H1 (cell line): ENCODE measurements around the gene RSL24D1. TPM values are rescaled to one million over a fixed set of nuclear protein-coding genes. Genes with fewer than 3 reads are reported as not detected.

Experiments used
- CTCF ChIA-PET: fragments of 300-600 bp; sonication (Branson Sonifier 250); formaldehyde crosslinking; loops from one replicate; lab custom pipeline; 2021; ENCODE audit not compliant: partially characterized antibody; lab: Charles Lee
- POLR2A ChIA-PET: fragments of 300-600 bp; sonication (Branson Sonifier 250); formaldehyde crosslinking; loops from one replicate; lab custom pipeline; 2021; ENCODE audit warnings: inconsistent platforms; ENCODE audit not compliant: partially characterized antibody; lab: Charles Lee
- DNase-seq, 2 experiments: peaks; one replicate each; pipeline versions ENCODE4 v3.0.0 to v3.0.0-alpha.2; 2010 to 2022; ENCODE audit warnings: low spot score in 2 of 2, low read depth in 1 of 2, mixed read lengths in 1 of 2
- FAIRE-seq: peaks from 2 replicates; lab custom pipeline; 2011; peaks lifted over from hg19 to GRCh38; lab: Jason Lieb, UNC
- H2AFZ ChIP-seq: 2 replicates; pipeline ENCODE4 v1.8.1; 2012; ENCODE audit warnings: low read length, inconsistent platforms
- H2AK5ac ChIP-seq: 2 replicates; pipeline ENCODE4 v1.6.1; 2013; ENCODE audit warnings: low read depth, low read length
- H2BK120ac ChIP-seq: replicated peaks from 2 replicates; pipeline ENCODE3; 2013; ENCODE audit warnings: low read depth, low read length, inconsistent platforms
- H2BK12ac ChIP-seq: 2 replicates; pipeline ENCODE4 v1.6.1; 2013; ENCODE audit warnings: low read depth, low read length
- H2BK15ac ChIP-seq: 2 replicates; pipeline ENCODE4 v1.6.1; 2013; ENCODE audit warnings: low read length
- H2BK20ac ChIP-seq: 2 replicates; pipeline ENCODE4 v1.6.1; 2013; ENCODE audit warnings: low read length
- H2BK5ac ChIP-seq: 2 replicates; pipeline ENCODE4 v1.6.1; 2013; ENCODE audit warnings: low read depth, low read length
- H3K14ac ChIP-seq: 2 replicates; pipeline ENCODE4 v1.6.1; 2013; ENCODE audit warnings: inconsistent platforms; ENCODE audit not compliant: insufficient read length
- H3K18ac ChIP-seq: 2 replicates; pipeline ENCODE4 v1.6.1; 2013; ENCODE audit warnings: low read length; ENCODE audit errors: extremely low read depth
- H3K23ac ChIP-seq: 2 replicates; pipeline ENCODE4 v1.6.1; 2013; ENCODE audit warnings: inconsistent platforms; ENCODE audit not compliant: insufficient read length
- H3K23me2 ChIP-seq: 2 replicates; pipeline ENCODE4 v1.6.1; 2013; ENCODE audit warnings: low read depth, low read length
- H3K27ac ChIP-seq: 2 replicates; pipeline ENCODE4 v1.6.1; 2011; ENCODE audit warnings: low read depth, low read length, inconsistent platforms
- H3K27me3 ChIP-seq, 4 experiments: replicated peaks in 1 of 4; 1 replicate in 1 of 4; 2 replicates in 3 of 4; pipeline versions ENCODE4 v1.6.1 to v1.8.1; 2011 to 2013; ENCODE audit warnings: low read length in 3 of 4, mild to moderate bottlenecking in 3 of 4, inconsistent platforms in 2 of 4, mixed read lengths in 2 of 4, moderate library complexity in 1 of 4; ENCODE audit not compliant: control insufficient read depth in 3 of 4, insufficient read depth in 3 of 4; ENCODE audit errors: extremely low read depth in 1 of 4
- H3K36me3 ChIP-seq, 4 experiments: 2 replicates each; pipeline versions ENCODE4 v1.6.1 to v1.8.1; 2011 to 2013; ENCODE audit warnings: mild to moderate bottlenecking in 4 of 4, low read length in 3 of 4, moderate library complexity in 2 of 4, control low read depth in 1 of 4, inconsistent platforms in 1 of 4; ENCODE audit not compliant: insufficient read depth in 4 of 4, control insufficient read depth in 2 of 4
- H3K4ac ChIP-seq: replicated peaks from 2 replicates; pipeline ENCODE3; 2013; ENCODE audit warnings: low read length, low read depth, mixed read lengths, inconsistent platforms; ENCODE audit not compliant: insufficient read length
- H3K4me1 ChIP-seq, 4 experiments: replicated peaks in 1 of 4; 1 replicate in 1 of 4; 2 replicates in 3 of 4; pipeline versions ENCODE4 v1.6.1 to v1.8.1; 2011 to 2013; ENCODE audit warnings: low read length in 3 of 4, inconsistent platforms in 2 of 4, mixed read lengths in 1 of 4; ENCODE audit not compliant: insufficient read depth in 4 of 4, control insufficient read depth in 3 of 4
- H3K4me2 ChIP-seq, 2 experiments: 2 replicates each; pipeline versions ENCODE4 v1.6.1 to v1.8.1; 2011 to 2013; ENCODE audit warnings: low read depth in 2 of 2, low read length in 2 of 2, control low read depth in 1 of 2, inconsistent platforms in 1 of 2, mild to moderate bottlenecking in 1 of 2; ENCODE audit not compliant: insufficient read depth in 1 of 2
- H3K4me3 ChIP-seq, 4 experiments: fragments of 200-600, 300-600 bp in 1 of 4; sonication (generic), shearing (Covaris generic), sonication (Bioruptor Twin) in 1 of 4; 2 replicates each; pipeline versions ENCODE4 v1.5.1 to v1.8.1; 2011 to 2016; ENCODE audit warnings: low read length in 4 of 4, low read depth in 3 of 4, control low read depth in 2 of 4, inconsistent platforms in 2 of 4, mild to moderate bottlenecking in 2 of 4, mixed read lengths in 1 of 4, moderate library complexity in 1 of 4; ENCODE audit not compliant: insufficient read depth in 2 of 4; ENCODE audit errors: extremely low read depth in 1 of 4
- H3K56ac ChIP-seq: replicated peaks from 2 replicates; pipeline ENCODE3; 2013; ENCODE audit warnings: low read depth, mild to moderate bottlenecking, mixed read lengths, low read length, inconsistent platforms; ENCODE audit not compliant: insufficient read length
- H3K79me1 ChIP-seq: 2 replicates; pipeline ENCODE4 v1.6.1; 2013; ENCODE audit warnings: low read depth, low read length, control low read depth
- H3K79me2 ChIP-seq, 2 experiments: 2 replicates each; pipeline versions ENCODE4 v1.6.1 to v1.8.1; 2012 to 2013; ENCODE audit warnings: low read length in 2 of 2, mild to moderate bottlenecking in 2 of 2, inconsistent platforms in 1 of 2; ENCODE audit not compliant: insufficient read depth in 2 of 2, control insufficient read depth in 1 of 2
- H3K9ac ChIP-seq, 4 experiments: replicated peaks in 1 of 4; 1 replicate in 1 of 4; 2 replicates in 3 of 4; pipeline versions ENCODE4 v1.6.1 to v1.8.1; 2011 to 2013; ENCODE audit warnings: low read depth in 3 of 4, low read length in 3 of 4, control low read depth in 2 of 4, mild to moderate bottlenecking in 2 of 4, moderate library complexity in 2 of 4, inconsistent platforms in 1 of 4; ENCODE audit errors: extremely low read depth in 1 of 4
- H3K9me3 ChIP-seq, 2 experiments: 2 replicates each; pipeline versions ENCODE4 v1.6.1 to v1.8.1; 2012 to 2013; ENCODE audit warnings: mild to moderate bottlenecking in 2 of 2, moderate library complexity in 2 of 2, control low read depth in 1 of 2, inconsistent platforms in 1 of 2, low read depth in 1 of 2, low read length in 1 of 2, mixed read lengths in 1 of 2; ENCODE audit not compliant: insufficient read depth in 2 of 2
- H4K20me1 ChIP-seq, 2 experiments: replicated peaks in 1 of 2; 2 replicates each; pipeline versions ENCODE3 to v1.8.1; 2011 to 2013; ENCODE audit warnings: inconsistent platforms in 2 of 2, low read length in 2 of 2, mild to moderate bottlenecking in 1 of 2; ENCODE audit not compliant: insufficient read depth in 2 of 2, control insufficient read depth in 1 of 2
- H4K5ac ChIP-seq: 2 replicates; pipeline ENCODE4 v1.6.1; 2013; ENCODE audit warnings: low read length, low read depth, mixed read lengths, inconsistent platforms; ENCODE audit not compliant: insufficient read length
- H4K8ac ChIP-seq: 2 replicates; pipeline ENCODE4 v1.8.0; 2013; ENCODE audit warnings: mild to moderate bottlenecking, moderate library complexity, low read length, inconsistent platforms; ENCODE audit not compliant: insufficient read depth; ENCODE audit errors: extremely low read depth
- H4K91ac ChIP-seq: replicated peaks from 2 replicates; pipeline ENCODE3; 2013; ENCODE audit warnings: low read length, mixed read lengths, inconsistent platforms; ENCODE audit not compliant: insufficient read length
- CTCF ChIP-seq, 3 experiments: IDR thresholded peaks; 1 replicate in 2 of 3; 2 replicates in 1 of 3; pipeline versions ENCODE4 v1.5.1 to v1.6.1; 2011; ENCODE audit warnings: low read length in 3 of 3, mild to moderate bottlenecking in 3 of 3, inconsistent platforms in 2 of 3, low read depth in 1 of 3, moderate library complexity in 1 of 3; ENCODE audit not compliant: insufficient read depth in 1 of 3; ENCODE audit errors: control extremely low read depth in 1 of 3
- EZH2 ChIP-seq: fragments of 200-600 bp; sonication (generic); IDR thresholded peaks from 2 replicates; pipeline ENCODE4 v1.7.1; 2012; ENCODE audit warnings: low read depth, mild to moderate bottlenecking, moderate library complexity, low read length, inconsistent platforms; ENCODE audit not compliant: severe bottlenecking
- FOSL1 ChIP-seq: IDR thresholded peaks from 2 replicates; pipeline ENCODE4 v1.6.1; 2011; ENCODE audit warnings: mild to moderate bottlenecking, low read depth, low read length, moderate library complexity; ENCODE audit not compliant: insufficient read depth
- KDM5A ChIP-seq: fragments of 200-600 bp; IDR thresholded peaks from 2 replicates; pipeline ENCODE4 v1.7.1; 2012; ENCODE audit warnings: mild to moderate bottlenecking, low read length, inconsistent platforms, mixed read lengths
- RAD21 ChIP-seq, 2 experiments: IDR thresholded peaks in 1 of 2; conservative IDR thresholded peaks in 1 of 2; 2 replicates each; pipeline ENCODE4 v1.6.1; 2011; ENCODE audit warnings: low read depth in 2 of 2, low read length in 2 of 2, improper control_type of control experiment in 1 of 2, inconsistent platforms in 1 of 2, mild to moderate bottlenecking in 1 of 2, moderate library complexity in 1 of 2
- RFX5 ChIP-seq: IDR thresholded peaks from 2 replicates; pipeline ENCODE4 v1.6.1; 2011; ENCODE audit warnings: low read depth, low read length, improper control_type of control experiment, borderline replicate concordance
- SP2 ChIP-seq: IDR thresholded peaks from 2 replicates; pipeline ENCODE4 v1.6.1; 2012; ENCODE audit warnings: mild to moderate bottlenecking, low read length, inconsistent platforms
- USF2 ChIP-seq: IDR thresholded peaks from 2 replicates; pipeline ENCODE4 v1.6.1; 2011; ENCODE audit warnings: low read length, improper control_type of control experiment
- ZNF274 ChIP-seq: IDR thresholded peaks from 2 replicates; pipeline ENCODE4 v1.7.0; 2012; ENCODE audit warnings: low read length, borderline replicate concordance; ENCODE audit errors: extremely low read depth
- WGBS, 2 experiments: shearing (Covaris generic) in 1 of 2; methylation state at CpG; one replicate each; pipeline versions ENCODE4 v1.1.6 to v1.1.7; 2013 to 2015; ENCODE audit warnings: low lambda C conversion rate in 2 of 2, mixed read lengths in 2 of 2, inconsistent platforms in 1 of 2, low coverage in 1 of 2, missing lambda C conversion rate in 1 of 2; ENCODE audit not compliant: insufficient replicate concordance in 2 of 2, insufficient coverage in 1 of 2, insufficient read length in 1 of 2; ENCODE audit errors: extremely low coverage in 1 of 2, missing lambda C conversion rate in 1 of 2; 5-methylcytosine and 5-hydroxymethylcytosine counted together
- polyA plus RNA-seq, 7 experiments: library from polyadenylated mRNA; depleted of rRNA in 3 of 7; stranded (reverse) in 5 of 7; unstranded in 2 of 7; fragments of >200 nt in 5 of 7; fragments of 200-250 nt in 2 of 7; gene quantifications; 1 replicate in 5 of 7; 2 replicates in 1 of 7; 4 replicates in 1 of 7; pipeline versions ENCODE4 v1.2.1 to v1.2.3, GENCODE V29; 2011 to 2013; ENCODE audit warnings: missing spikeins in 2 of 7, mixed read lengths in 2 of 7
- total RNA-seq: library from RNA; stranded (reverse); fragmentation: NEBNext Ultra II Directional; extraction: Animal tissue kit (Norgen Biotek cat#: 25700); gene quantifications from 2 replicates; pipeline ENCODE4 v1.2.1, GENCODE V29; 2021

RSL24D1 gene
- total and polyA plus RNA-seq, 2 of the 8 experiments (the other 6 are each of a cell fraction or from before 2014, with no cell fraction given): 45.7 to 130 TPM

- DNase-seq: no peak
- Histone ChIP-seq H3K27ac (no peak overlapping the region), H3K36me3 (no peaks in the 10 kb centered on the region), H3K56ac (no peak overlapping the region), H3K4me1 (no peaks in the 10 kb centered on the region), H3K4me3 (no peak overlapping the region), H3K23me2 (no peaks in the 10 kb centered on the region), H3K14ac (no peak overlapping the region), H3K9me3 (no peaks in the 10 kb centered on the region), H4K8ac (no peak overlapping the region), H3K79me1 (no peaks in the 10 kb centered on the region), H2BK120ac (no peak overlapping the region), H2BK20ac (no peak overlapping the region), H3K79me2 (no peaks in the 10 kb centered on the region), H3K4ac (no peak overlapping the region), H4K5ac (no peak overlapping the region), H2BK5ac (no peak overlapping the region), H3K23ac (no peak overlapping the region), H2AFZ (no peak overlapping the region), H4K20me1 (no peaks in the 10 kb centered on the region), H2BK12ac (no peak overlapping the region), H4K91ac (no peak overlapping the region), H2BK15ac (no peak overlapping the region), H3K9ac (peak overlapping the region in 1 of 4 experiments; percentile 32; a peak in 1 of 7 replicates), H2AK5ac (no peak overlapping the region), H3K18ac (no peak overlapping the region), H3K4me2 (no peak overlapping the region), H3K27me3 (no peaks in the 10 kb centered on the region)
- WGBS, 2 experiments: 87% methylated on average over 3 of the region's 3 CpGs; no CpG with 5 or more reads in 1 of the 2 experiments
- no peak for FAIRE-seq
- ChIA-PET CTCF (interaction anchor here (0.7 to 1.0 kb wide), 2 partner anchors 12 to 205 kb away, joined by 3 read pairs; no protein-coding TSS in a partner anchor), POLR2A (no interaction called here)
- TF ChIP-seq KDM5A: no peak
- TF ChIP-seq CTCF (IDR thresholded peaks at IDR 0.05; ENCODE audit: control extremely low read depth in 1 of 3, insufficient read depth in 1 of 3, low read depth in 1 of 3, low read length in 3 of 3): no peak
- TF ChIP-seq RFX5: no peak
- TF ChIP-seq RAD21 (IDR thresholded peaks at IDR 0.05 in 1 of 2, conservative IDR thresholded peaks at IDR 0.05 in 1 of 2; ENCODE audit: low read depth in 2 of 2, low read length in 2 of 2): no peak
- TF ChIP-seq EZH2: no peak
- no peak for TF ChIP-seq FOSL1
- no peak for TF ChIP-seq ZNF274
- TF ChIP-seq SP2: no peak
- TF ChIP-seq USF2: no peak
Measured at GRCh38 chr15:55230051-55230670, 33.4 kb upstream of the RSL24D1 start.
